ENCODE measurements around the gene ITCH.
"Not testable (repeated sequence)": the region's sequence is repeated elsewhere in the genome, so short reads cannot be mapped to it uniquely, and the experiment has no call there.

Gene ITCH

GRCh38 chr20:34410336-34410735, 47.3 kb downstream of the ITCH start:
- Histone ChIP-seq H3K4me3 (no peak overlapping the region), H3K27ac (no peak overlapping the region)
- DNase-seq (ENCODE audit: low spot score): no peak
- TF ChIP-seq CTCF (IDR thresholded peaks at IDR 0.05): no peak

GRCh38 chr20:34412453-34412852, 49.4 kb downstream of the ITCH start:
- no peak for DNase-seq (ENCODE audit: low spot score)
- no peak overlapping the region for H3K27ac ChIP-seq
- H3K4me3 ChIP-seq: no peak overlapping the region
- no peak for TF ChIP-seq CTCF (IDR thresholded peaks at IDR 0.05)

- H3K4me3 ChIP-seq; DNase-seq (ENCODE audit: low spot score): not testable (repeated sequence)
- peak overlapping the region in 1 of 2 donors; percentile 1 for H3K27ac ChIP-seq
Measured at GRCh38 chr20:34414525-34414924, 51.5 kb downstream of the ITCH start.

GRCh38 chr20:34415079-34415478, 52.0 kb downstream of the ITCH start:
- H3K27ac ChIP-seq: peak overlapping the region in 1 of 2 donors; percentile 1
- TF ChIP-seq CTCF (IDR thresholded peaks at IDR 0.05): no peak
- no peak overlapping the region for H3K4me3 ChIP-seq
- DNase-seq (ENCODE audit: low spot score): no peak

- Histone ChIP-seq H3K27ac (no peak overlapping the region), H3K4me3 (no peak overlapping the region)
- TF ChIP-seq CTCF (IDR thresholded peaks at IDR 0.05): no peak
- no peak for DNase-seq (ENCODE audit: low spot score)
Measured at GRCh38 chr20:34420146-34420545, 57.1 kb downstream of the ITCH start.

- H3K27ac ChIP-seq: no peak overlapping the region
- TF ChIP-seq CTCF (IDR thresholded peaks at IDR 0.05): no peak
- DNase-seq (ENCODE audit: low spot score): no peak
- no peak overlapping the region for H3K4me3 ChIP-seq
Measured at GRCh38 chr20:34420975-34421374, 57.9 kb downstream of the ITCH start.

- no peak for DNase-seq (ENCODE audit: low spot score)
- no peak for TF ChIP-seq CTCF (IDR thresholded peaks at IDR 0.05)
- Histone ChIP-seq H3K27ac (no peak overlapping the region), H3K4me3 (no peak overlapping the region)
Measured at GRCh38 chr20:34421766-34422466, 58.8 kb downstream of the ITCH start.

GRCh38 chr20:34425032-34425690, 62.1 kb downstream of the ITCH start:
- H3K4me3 ChIP-seq; DNase-seq (ENCODE audit: low spot score); H3K27ac ChIP-seq: not testable (repeated sequence)

Measured in coronary artery (tissue), 2 donors.